K562 (cell line): ENCODE data around the gene NDUFV2. TPM values are rescaled to one million over a fixed set of nuclear protein-coding genes. Genes with fewer than 3 reads are reported as not detected.

Experiments used
- BRCA1 ChIP-seq, 2 experiments: fragments of 450-650 bp in 1 of 2; sonication (generic) in 1 of 2; formaldehyde crosslinking in 1 of 2; IDR thresholded peaks; 2 replicates each; pipeline versions ENCODE4 v1.5.0 to v1.6.1; 2017 to 2020; ENCODE audit warnings: mild to moderate bottlenecking in 1 of 2, missing genetic modification reagents in 1 of 2
- ETS1 ChIP-seq: conservative IDR thresholded peaks from 2 replicates; pipeline ENCODE4 v1.6.1; 2011; ENCODE audit warnings: low read depth, mild to moderate bottlenecking, low read length; ENCODE audit not compliant: control insufficient read depth
- NCOA4 ChIP-seq: fragments of 450-650 bp; IDR thresholded peaks from 2 replicates; pipeline ENCODE4 v1.6.1; 2018; ENCODE audit warnings: mild to moderate bottlenecking; ENCODE audit not compliant: partially characterized antibody
- NELFE ChIP-seq: IDR thresholded peaks from 2 replicates; pipeline ENCODE4 v1.6.1; 2011; ENCODE audit warnings: mild to moderate bottlenecking; ENCODE audit not compliant: insufficient read depth, insufficient read length
- NFYB ChIP-seq: IDR thresholded peaks from 2 replicates; pipeline ENCODE4 v1.6.1; 2011; ENCODE audit warnings: mild to moderate bottlenecking, moderate library complexity; ENCODE audit not compliant: insufficient read length; ENCODE audit errors: extremely low read depth
- PBX2 ChIP-seq, 2 experiments: IDR thresholded peaks in 1 of 2; conservative IDR thresholded peaks in 1 of 2; 2 replicates each; pipeline ENCODE4 v1.6.1; 2016; ENCODE audit warnings: low read depth in 2 of 2, mild to moderate bottlenecking in 1 of 2, missing compliant biosample characterization in 1 of 2, missing genetic modification characterization in 1 of 2, moderate library complexity in 1 of 2
- PHB2 ChIP-seq: fragments of 450-650 bp; IDR thresholded peaks from 2 replicates; pipeline ENCODE4 v1.6.1; 2017; ENCODE audit warnings: low read depth
- SIN3A ChIP-seq, 2 experiments: fragments of 150-350 bp in 1 of 2; IDR thresholded peaks; 2 replicates each; pipeline ENCODE4 v1.6.1; 2011 to 2016; ENCODE audit warnings: borderline replicate concordance in 2 of 2, low read depth in 2 of 2, low read length in 2 of 2, mild to moderate bottlenecking in 2 of 2, moderate library complexity in 2 of 2; ENCODE audit not compliant: control insufficient read depth in 1 of 2
- SNAPC5 ChIP-seq: fragments of 250-450 bp; sonication (Bioruptor Pico); IDR thresholded peaks from 2 replicates; pipeline ENCODE4 v1.8.0; 2021; ENCODE audit warnings: moderate library complexity, mild to moderate bottlenecking, inconsistent platforms
- SP1 ChIP-seq: sonication (generic); formaldehyde crosslinking; IDR thresholded peaks from 2 replicates; pipeline ENCODE4 v1.8.1; 2022; ENCODE audit warnings: mild to moderate bottlenecking, missing genetic modification reagents
- SREBF1 ChIP-seq: fragments of 150-350 bp; IDR thresholded peaks from 2 replicates; pipeline ENCODE4 v1.6.1; 2014; ENCODE audit warnings: antibody characterized with exemption, low read depth, low read length, borderline replicate concordance
- TEAD1 ChIP-seq, 2 experiments: fragments of 450-650 bp in 1 of 2; sonication (generic) in 1 of 2; formaldehyde crosslinking; IDR thresholded peaks; 2 replicates each; pipeline versions ENCODE4 v1.4.0 to v1.8.0; 2020 to 2022; ENCODE audit warnings: mild to moderate bottlenecking in 2 of 2, missing genetic modification reagents in 1 of 2
- ZMIZ1 ChIP-seq, 2 experiments: fragments of 150-350 bp in 1 of 2; IDR thresholded peaks; 2 replicates each; pipeline ENCODE4 v1.6.1; 2012 to 2016; ENCODE audit warnings: low read depth in 2 of 2, low read length in 2 of 2, mild to moderate bottlenecking in 1 of 2, moderate library complexity in 1 of 2
- ZNF717 ChIP-seq: fragments of 250-450 bp; sonication (Bioruptor Pico); IDR thresholded peaks from 2 replicates; pipeline ENCODE4 v1.5.0; 2021
- polyA plus RNA-seq, 8 experiments: library from polyadenylated mRNA; depleted of rRNA in 4 of 8; stranded (reverse) in 5 of 8; unstranded in 3 of 8; fragments of >200 nt; fragmentation: Nextera tagmentation in 2 of 8; fragmentation: Illumina TruSeq in 1 of 8; extraction: Ambion mirVana in 2 of 8; extraction: Trizol in 1 of 8; gene quantifications; 2 replicates each; pipeline versions ENCODE4 v1.2.1 to v1.2.3, GENCODE V29; 2011 to 2014; ENCODE audit warnings: inconsistent platforms in 1 of 8, missing spikeins in 1 of 8
- total RNA-seq, 7 experiments: library from RNA; depleted of rRNA in 6 of 7; stranded (reverse); fragments of >200 nt in 6 of 7; fragmentation: Illumina TruSeq in 2 of 7; extraction: Trizol in 2 of 7; gene quantifications; 2 replicates each; pipeline versions ENCODE4 v1.2.1 to v1.2.3, GENCODE V29; 2011 to 2021; ENCODE audit warnings: low replicate concordance in 1 of 7
- TF ChIP-seq, protein P1 (sequence below): fragments of 250-450 bp; sonication (Bioruptor Pico); IDR thresholded peaks from 2 replicates; pipeline ENCODE4 v1.4.0; 2020; ENCODE audit warnings: borderline replicate concordance

The NDUFV2 gene
- total and polyA plus RNA-seq, 9 of the 15 experiments (the other 6 are each of a cell fraction or from before 2014, with no cell fraction given), result 213 to 550 (median 384) TPM

- TF ChIP-seq SIN3A (IDR thresholded peaks at IDR 0.05; ENCODE audit: borderline replicate concordance in 2 of 2, control insufficient read depth in 1 of 2, low read depth in 2 of 2, low read length in 2 of 2) (peak; percentile 70 to 88; a peak in 3 of 4 replicates), ZNF717 (CRISPR knock-in tag) (no peak), PBX2 (CRISPR knock-in tag; IDR thresholded peaks at IDR 0.05; ENCODE audit: low read depth) (no peak), PBX2 (tag; conservative IDR thresholded peaks at IDR 0.05; ENCODE audit: low read depth) (no peak), BRCA1 (IDR thresholded peaks at IDR 0.05) (no peak), BRCA1 (CRISPR knock-in tag; IDR thresholded peaks at IDR 0.05) (no peak), ZMIZ1 (IDR thresholded peaks at IDR 0.05; ENCODE audit: low read depth in 2 of 2, low read length in 2 of 2) (peak in 1 of 2 experiments; percentile 51; a peak in 1 of 4 replicates), SREBF1 (peak; percentile 94), PHB2 (no peak; the same call in 1 of the 2 replicates), TEAD1 (CRISPR knock-in tag; IDR thresholded peaks at IDR 0.05) (peak in 1 of 2 experiments; percentile 85; a peak in 2 of 4 replicates), NFYB (peak; percentile 86), ETS1 (peak; percentile 44; the same call in 1 of the 2 replicates), SP1 (CRISPR knock-in tag) (peak; percentile 90), NELFE (no peak), NCOA4 (no peak), SNAPC5 (CRISPR knock-in tag) (no peak)
- TF ChIP-seq, protein P1, sequence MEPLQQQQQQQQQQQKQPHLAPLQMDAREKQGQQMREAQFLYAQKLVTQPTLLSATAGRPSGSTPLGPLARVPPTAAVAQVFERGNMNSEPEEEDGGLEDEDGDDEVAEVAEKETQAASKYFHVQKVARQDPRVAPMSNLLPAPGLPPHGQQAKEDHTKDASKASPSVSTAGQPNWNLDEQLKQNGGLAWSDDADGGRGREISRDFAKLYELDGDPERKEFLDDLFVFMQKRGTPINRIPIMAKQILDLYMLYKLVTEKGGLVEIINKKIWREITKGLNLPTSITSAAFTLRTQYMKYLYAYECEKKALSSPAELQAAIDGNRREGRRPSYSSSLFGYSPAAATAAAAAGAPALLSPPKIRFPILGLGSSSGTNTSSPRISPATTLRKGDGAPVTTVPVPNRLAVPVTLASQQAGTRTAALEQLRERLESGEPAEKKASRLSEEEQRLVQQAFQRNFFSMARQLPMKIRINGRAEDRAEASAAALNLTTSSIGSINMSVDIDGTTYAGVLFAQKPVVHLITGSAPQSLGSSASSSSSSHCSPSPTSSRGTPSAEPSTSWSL (CRISPR knock-in tag), result no peak
Measured at GRCh38 chr18:9136315-9137155, 34.0 kb downstream of the NDUFV2 start, which contains the start of gene ANKRD12 (continued).
